NT2/D1 (cell line): Measurements from ENCODE around the gene GARIN5B.

Experiments
- SUZ12 ChIP-seq: IDR thresholded peaks from 2 replicates; pipeline ENCODE4 v1.6.1; 2011; ENCODE audit not compliant: insufficient read length, insufficient read depth; ENCODE audit errors: extremely low read depth
- ZNF274 ChIP-seq: IDR thresholded peaks from 2 replicates; pipeline ENCODE4 v1.6.1; 2011; ENCODE audit warnings: mild to moderate bottlenecking, low read depth, low read length

DNA sequence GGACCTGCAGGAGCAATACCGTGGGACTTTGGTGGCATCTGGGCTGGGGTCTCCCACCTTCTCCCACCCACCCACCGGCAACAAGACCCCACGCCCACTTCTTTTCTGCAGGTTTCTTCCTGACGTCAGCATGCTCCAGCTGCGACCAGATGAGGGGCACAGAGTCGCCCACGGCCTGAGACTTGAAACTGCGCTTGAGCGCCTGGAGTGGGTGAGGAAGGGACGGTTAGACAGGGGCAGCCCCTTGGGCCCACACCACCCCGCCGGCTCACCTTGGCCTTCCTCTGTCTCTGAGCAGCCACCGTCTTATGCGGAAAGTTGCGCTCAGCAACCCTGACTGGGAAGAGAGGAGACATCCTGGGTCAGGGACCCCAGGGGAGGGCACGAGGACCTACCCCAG, 2.2 kb downstream of the GARIN5B start:
- TF ChIP-seq SUZ12 = no peak
- TF ChIP-seq ZNF274 = no peak
